ENCODE measurements around the gene SYNM.

The SYNM gene

DNA sequence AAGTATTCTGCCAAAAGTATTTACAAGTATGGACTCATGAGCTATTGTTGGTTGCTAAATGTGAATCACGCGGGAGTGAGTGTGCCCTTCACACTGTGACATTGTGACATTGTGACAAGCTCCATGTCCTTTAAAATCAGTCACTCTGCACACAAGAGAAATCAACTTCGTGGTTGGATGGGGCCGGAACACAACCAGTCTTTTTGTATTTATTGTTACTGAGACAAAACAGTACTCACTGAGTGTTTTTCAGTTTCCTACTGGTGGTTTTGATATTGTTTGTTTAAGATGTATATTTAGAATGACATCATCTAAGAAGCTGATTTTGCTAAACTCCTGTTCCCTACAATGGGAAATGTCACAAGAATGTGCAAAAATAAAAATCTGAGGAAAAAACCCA, 30.3 kb downstream of the SYNM start:
- no peak overlapping the region for H3K9ac ChIP-seq (ENCODE audit: low read length)
- no peak overlapping the region for H3K4me3 ChIP-seq (ENCODE audit: low read length)

DNA sequence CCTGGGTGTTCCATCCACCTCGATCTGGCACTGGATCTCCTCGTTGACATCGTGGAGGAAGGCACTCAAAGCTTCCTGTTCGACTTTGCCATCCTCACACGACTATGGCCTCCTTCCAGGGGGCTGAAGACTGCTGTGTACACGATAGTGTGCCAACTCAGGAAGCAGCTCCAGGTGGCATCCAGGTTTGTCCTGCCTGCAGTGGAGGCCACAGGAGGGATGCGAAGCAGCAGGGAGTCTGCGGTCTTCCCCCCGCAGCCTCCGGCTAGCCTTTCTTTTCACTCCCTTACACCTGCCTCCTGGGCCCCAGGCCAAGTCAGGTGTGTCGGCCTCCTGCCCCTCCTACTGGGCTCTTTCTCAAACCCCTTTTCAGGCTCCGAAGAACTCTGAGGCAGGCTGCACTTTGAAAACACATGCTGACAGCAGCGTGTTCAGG, 32.2 kb downstream of the SYNM start:
- no peak for TF ChIP-seq EZH2phosphoT487 (IDR thresholded peaks at IDR 0.05; ENCODE audit: low read depth)
- TF ChIP-seq, protein P1, sequence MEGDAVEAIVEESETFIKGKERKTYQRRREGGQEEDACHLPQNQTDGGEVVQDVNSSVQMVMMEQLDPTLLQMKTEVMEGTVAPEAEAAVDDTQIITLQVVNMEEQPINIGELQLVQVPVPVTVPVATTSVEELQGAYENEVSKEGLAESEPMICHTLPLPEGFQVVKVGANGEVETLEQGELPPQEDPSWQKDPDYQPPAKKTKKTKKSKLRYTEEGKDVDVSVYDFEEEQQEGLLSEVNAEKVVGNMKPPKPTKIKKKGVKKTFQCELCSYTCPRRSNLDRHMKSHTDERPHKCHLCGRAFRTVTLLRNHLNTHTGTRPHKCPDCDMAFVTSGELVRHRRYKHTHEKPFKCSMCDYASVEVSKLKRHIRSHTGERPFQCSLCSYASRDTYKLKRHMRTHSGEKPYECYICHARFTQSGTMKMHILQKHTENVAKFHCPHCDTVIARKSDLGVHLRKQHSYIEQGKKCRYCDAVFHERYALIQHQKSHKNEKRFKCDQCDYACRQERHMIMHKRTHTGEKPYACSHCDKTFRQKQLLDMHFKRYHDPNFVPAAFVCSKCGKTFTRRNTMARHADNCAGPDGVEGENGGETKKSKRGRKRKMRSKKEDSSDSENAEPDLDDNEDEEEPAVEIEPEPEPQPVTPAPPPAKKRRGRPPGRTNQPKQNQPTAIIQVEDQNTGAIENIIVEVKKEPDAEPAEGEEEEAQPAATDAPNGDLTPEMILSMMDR (IDR thresholded peaks at IDR 0.05; ENCODE audit: low read depth, low read length), result no peak
- H3K4me3 ChIP-seq (ENCODE audit: low read length), result no peak overlapping the region
- H3K27me3 ChIP-seq (ENCODE audit: low read depth, low read length), result peaks cover 36% of the 10 kb centered on the region
- H4K20me1 ChIP-seq (ENCODE audit: insufficient read depth, low read length), result no peaks in the 10 kb centered on the region
- H3K4me2 ChIP-seq (ENCODE audit: low read length), result no peak overlapping the region
- H2AFZ ChIP-seq (ENCODE audit: low read depth, low read length), result no peak overlapping the region
- H3K4me1 ChIP-seq (ENCODE audit: low read length), result no peaks in the 10 kb centered on the region
- no peaks in the 10 kb centered on the region for H3K36me3 ChIP-seq (replicated peaks; ENCODE audit: low read depth, low read length)
- no peak overlapping the region for H3K27ac ChIP-seq (ENCODE audit: low read length)
- H3K79me2 ChIP-seq (ENCODE audit: low read length), result no peaks in the 10 kb centered on the region
- no peak overlapping the region for H3K9ac ChIP-seq (ENCODE audit: low read length)
- no peaks in the 10 kb centered on the region for H3K9me3 ChIP-seq (ENCODE audit: insufficient read depth, low read length)

More for the DNA sequence above, 30.3 kb downstream of the SYNM start:
- TF ChIP-seq, protein P1 (IDR thresholded peaks at IDR 0.05; ENCODE audit: low read depth, low read length), result no peak
- no peak for TF ChIP-seq EZH2phosphoT487 (IDR thresholded peaks at IDR 0.05; ENCODE audit: low read depth)
- peaks cover 6% of the 10 kb centered on the region for H3K4me1 ChIP-seq (ENCODE audit: low read length)
- H3K9me3 ChIP-seq (ENCODE audit: insufficient read depth, low read length), result no peaks in the 10 kb centered on the region
- no peaks in the 10 kb centered on the region for H3K36me3 ChIP-seq (replicated peaks; ENCODE audit: low read depth, low read length)
- no peak overlapping the region for H3K4me2 ChIP-seq (ENCODE audit: low read length)
- no peak overlapping the region for H2AFZ ChIP-seq (ENCODE audit: low read depth, low read length)
- no peaks in the 10 kb centered on the region for H3K79me2 ChIP-seq (ENCODE audit: low read length)
- no peaks in the 10 kb centered on the region for H4K20me1 ChIP-seq (ENCODE audit: insufficient read depth, low read length)
- H3K27me3 ChIP-seq (ENCODE audit: low read depth, low read length), result peaks cover 53% of the 10 kb centered on the region
- H3K27ac ChIP-seq (ENCODE audit: low read length), result no peak overlapping the region

DNA sequence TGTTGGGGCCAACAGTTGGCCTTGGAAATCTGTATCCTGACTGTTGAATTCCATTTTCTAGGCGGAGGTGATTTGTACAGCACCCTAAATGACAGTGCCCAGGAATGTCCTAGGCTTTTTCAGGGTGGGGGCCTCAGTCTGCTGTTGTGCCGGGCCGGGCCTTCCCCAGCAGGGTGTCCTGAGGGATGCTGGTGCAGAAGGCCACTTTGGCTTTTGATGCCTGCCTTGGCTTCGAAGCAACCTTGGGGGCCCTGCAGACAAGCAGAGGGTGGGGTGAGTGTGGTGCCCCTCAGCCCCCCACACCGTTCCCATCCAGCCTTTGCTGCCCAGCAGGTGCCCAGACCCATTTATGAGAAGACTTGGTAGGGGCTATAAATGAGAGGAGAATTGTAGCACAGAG, 33.0 kb downstream of the SYNM start:
- H3K27ac ChIP-seq (ENCODE audit: low read length), result no peak overlapping the region

DNA sequence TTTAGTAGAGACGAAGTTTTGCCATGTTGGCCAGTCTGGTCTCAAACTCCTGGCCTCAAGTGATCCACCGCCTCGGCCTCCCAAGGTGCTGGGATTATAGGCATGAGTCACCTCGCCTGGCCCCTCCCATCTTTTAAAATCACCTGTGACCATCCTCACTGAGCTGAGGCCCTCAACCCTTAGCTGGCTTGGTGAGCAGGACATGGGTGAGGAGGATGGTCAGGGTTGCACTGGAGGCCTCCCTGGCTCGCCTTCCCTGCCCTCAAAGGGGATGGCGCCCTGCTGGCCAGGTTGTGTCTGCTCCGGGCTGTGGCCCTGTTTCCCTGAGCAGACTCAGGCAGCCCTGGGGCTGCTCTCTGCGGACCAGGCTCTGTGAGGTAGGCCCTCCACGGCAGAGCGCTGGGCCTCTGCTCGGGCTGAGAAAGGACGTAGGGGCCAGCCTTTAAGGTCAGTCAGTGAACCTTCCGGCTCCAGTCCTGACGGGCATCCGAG, 33.7 kb downstream of the SYNM start:
- Histone ChIP-seq H3K4me1 (ENCODE audit: low read length) (no peaks in the 10 kb centered on the region), H3K36me3 (replicated peaks; ENCODE audit: low read depth, low read length) (no peaks in the 10 kb centered on the region), H3K9me3 (ENCODE audit: insufficient read depth, low read length) (no peaks in the 10 kb centered on the region), H3K27ac (ENCODE audit: low read length) (no peak overlapping the region), H2AFZ (ENCODE audit: low read depth, low read length) (no peak overlapping the region), H4K20me1 (ENCODE audit: insufficient read depth, low read length) (no peaks in the 10 kb centered on the region), H3K79me2 (ENCODE audit: low read length) (no peaks in the 10 kb centered on the region), H3K4me2 (ENCODE audit: low read length) (no peak overlapping the region), H3K27me3 (ENCODE audit: low read depth, low read length) (peaks cover 31% of the 10 kb centered on the region), H3K4me3 (ENCODE audit: low read length) (no peak overlapping the region), H3K9ac (ENCODE audit: low read length) (no peak overlapping the region)
- TF ChIP-seq, protein P1 (IDR thresholded peaks at IDR 0.05; ENCODE audit: low read depth, low read length), result no peak
- no peak for TF ChIP-seq EZH2phosphoT487 (IDR thresholded peaks at IDR 0.05; ENCODE audit: low read depth)

More for the DNA sequence above, 33.0 kb downstream of the SYNM start:
- TF ChIP-seq EZH2phosphoT487 (IDR thresholded peaks at IDR 0.05; ENCODE audit: low read depth), result no peak
- Histone ChIP-seq H2AFZ (ENCODE audit: low read depth, low read length) (no peak overlapping the region), H3K9ac (ENCODE audit: low read length) (no peak overlapping the region), H3K36me3 (replicated peaks; ENCODE audit: low read depth, low read length) (no peaks in the 10 kb centered on the region), H3K79me2 (ENCODE audit: low read length) (no peaks in the 10 kb centered on the region), H3K27me3 (ENCODE audit: low read depth, low read length) (peaks cover 32% of the 10 kb centered on the region), H4K20me1 (ENCODE audit: insufficient read depth, low read length) (no peaks in the 10 kb centered on the region), H3K4me1 (ENCODE audit: low read length) (no peaks in the 10 kb centered on the region), H3K4me2 (ENCODE audit: low read length) (no peak overlapping the region), H3K4me3 (ENCODE audit: low read length) (no peak overlapping the region), H3K9me3 (ENCODE audit: insufficient read depth, low read length) (no peaks in the 10 kb centered on the region)
